Loucy (cell line): ENCODE results near the gene FAM167B.

Experiments used
- H2AFZ ChIP-seq: fragments of 200-600 bp; sonication (generic); 2 replicates; pipeline ENCODE4 v1.6.0; 2016; ENCODE audit warnings: antibody characterized with exemption, mild to moderate bottlenecking, low read length, moderate library complexity
- H3F3A ChIP-seq: fragments of 200-600 bp; 2 replicates; pipeline ENCODE4 v1.6.0; 2016; ENCODE audit warnings: antibody characterized with exemption, low read depth, mild to moderate bottlenecking
- H3K27me3 ChIP-seq: fragments of 200-600 bp; sonication (generic); 2 replicates; pipeline ENCODE4 v1.6.1; 2014; ENCODE audit warnings: low read length, mild to moderate bottlenecking; ENCODE audit not compliant: insufficient read depth, poor library complexity, severe bottlenecking
- H3K36me3 ChIP-seq: fragments of 200-600 bp; sonication (generic); 2 replicates; pipeline ENCODE4 v1.6.1; 2016; ENCODE audit warnings: low read length; ENCODE audit not compliant: insufficient read depth
- H3K4me1 ChIP-seq: fragments of 200-600 bp; sonication (generic); 2 replicates; pipeline ENCODE4 v1.5.1; 2014; ENCODE audit warnings: low read length, mild to moderate bottlenecking; ENCODE audit not compliant: insufficient read depth, poor library complexity, severe bottlenecking
- H3K4me2 ChIP-seq: fragments of 200-600 bp; sonication (generic); 2 replicates; pipeline ENCODE4 v1.6.0; 2014; ENCODE audit warnings: antibody characterized with exemption, low read length, low read depth, mild to moderate bottlenecking; ENCODE audit not compliant: poor library complexity, severe bottlenecking
- H3K4me3 ChIP-seq: fragments of 200-600 bp; sonication (generic); 2 replicates; pipeline ENCODE4 v1.5.1; 2014; ENCODE audit warnings: low read length, mild to moderate bottlenecking, mixed read lengths; ENCODE audit not compliant: poor library complexity, severe bottlenecking
- H3K79me2 ChIP-seq: fragments of 200-600 bp; sonication (generic); 2 replicates; pipeline ENCODE4 v1.6.1; 2014; ENCODE audit warnings: low read length; ENCODE audit not compliant: insufficient read depth
- H3K9ac ChIP-seq: fragments of 200-600 bp; sonication (generic); 2 replicates; pipeline ENCODE4 v1.6.0; 2014; ENCODE audit warnings: mild to moderate bottlenecking, low read depth, low read length, moderate library complexity; ENCODE audit not compliant: poor library complexity, severe bottlenecking
- H3K9me2 ChIP-seq: fragments of 200-600 bp; sonication (generic); replicated peaks from 2 replicates; pipeline ENCODE4 v1.6.1; 2016; ENCODE audit warnings: low read depth, low read length, mixed read lengths
- H3K9me3 ChIP-seq: fragments of 200-600 bp; sonication (generic); 2 replicates; pipeline ENCODE4 v1.6.1; 2014; ENCODE audit warnings: mild to moderate bottlenecking, antibody characterized with exemption, low read length, low read depth; ENCODE audit not compliant: insufficient read depth
- H4K20me1 ChIP-seq: fragments of 200-600 bp; sonication (generic); 2 replicates; pipeline ENCODE4 v1.6.0; 2014; ENCODE audit warnings: antibody characterized with exemption, low read length, mild to moderate bottlenecking; ENCODE audit not compliant: insufficient read depth, poor library complexity, severe bottlenecking
- CTCF ChIP-seq: fragments of 200-600 bp; sonication (generic); conservative IDR thresholded peaks from 2 replicates; pipeline ENCODE4 v1.5.1; 2014; ENCODE audit warnings: mild to moderate bottlenecking, antibody characterized with exemption, low read length
- EZH2phosphoT487 ChIP-seq: fragments of 200-600 bp; IDR thresholded peaks from 2 replicates; pipeline ENCODE4 v1.6.1; 2018; ENCODE audit warnings: antibody characterized with exemption, mild to moderate bottlenecking, moderate library complexity, borderline replicate concordance

FAM167B gene

GRCh38 chr1:32249831-32250525 is 3.0 kb downstream of the FAM167B start:
- peaks cover 39% of the 10 kb centered on the region for H3K79me2 ChIP-seq
- no peak for TF ChIP-seq CTCF
- TF ChIP-seq EZH2phosphoT487, result no peak
- H3K9ac ChIP-seq, result peak overlapping the region; percentile 95
- peaks cover 6% of the 10 kb centered on the region; the same call in 1 of the 2 replicates for H3F3A ChIP-seq
- H4K20me1 ChIP-seq, result peaks cover 2% of the 10 kb centered on the region
- no peaks in the 10 kb centered on the region for H3K9me2 ChIP-seq
- H3K4me2 ChIP-seq, result peak overlapping the region; percentile 99
- H3K27me3 ChIP-seq, result no peaks in the 10 kb centered on the region
- H2AFZ ChIP-seq, result peak overlapping the region; percentile 34; the same call in 1 of the 2 replicates
- no peaks in the 10 kb centered on the region for H3K9me3 ChIP-seq
- H3K4me1 ChIP-seq, result peaks cover 62% of the 10 kb centered on the region
- peak overlapping the region; percentile 75 for H3K4me3 ChIP-seq
- no peaks in the 10 kb centered on the region for H3K36me3 ChIP-seq

GRCh38 chr1:32250893-32251716 is 4.1 kb downstream of the FAM167B start, which contains the start of gene LCK:
LCK (plus strand) TSS chr1:32251265; CDS start chr1:32274330, 23,065 bp downstream.
- Histone ChIP-seq H4K20me1 (peaks cover 7% of the 10 kb centered on the region), H3F3A (peaks cover 3% of the 10 kb centered on the region; the same call in 1 of the 2 replicates), H3K36me3 (no peaks in the 10 kb centered on the region), H3K4me2 (peak within 1 kb of the TSS; percentile 99), H3K9me3 (no peaks in the 10 kb centered on the region), H3K27me3 (no peaks in the 10 kb centered on the region), H3K9me2 (no peaks in the 10 kb centered on the region), H3K9ac (peak within 1 kb of the TSS; percentile 95), H3K79me2 (peaks cover 50% of the 10 kb centered on the region), H3K4me1 (peaks cover 69% of the 10 kb centered on the region), H3K4me3 (peak within 1 kb of the TSS; percentile 75), H2AFZ (no peak within 1 kb of the TSS)
- no peak for TF ChIP-seq EZH2phosphoT487
- TF ChIP-seq CTCF, result no peak

GRCh38 chr1:32255072-32256071 is 8.3 kb downstream of the FAM167B start:
- Histone ChIP-seq H4K20me1 (peaks cover 20% of the 10 kb centered on the region), H3K4me2 (peak overlapping the region; percentile 50), H3K36me3 (no peaks in the 10 kb centered on the region), H3K4me3 (peak overlapping the region; percentile 32), H3K4me1 (peaks cover 50% of the 10 kb centered on the region), H3K9me2 (no peaks in the 10 kb centered on the region), H3F3A (no peaks in the 10 kb centered on the region), H2AFZ (no peak overlapping the region), H3K9ac (no peak overlapping the region), H3K9me3 (no peaks in the 10 kb centered on the region), H3K27me3 (no peaks in the 10 kb centered on the region), H3K79me2 (peaks cover 86% of the 10 kb centered on the region)
- TF ChIP-seq CTCF, result no peak
- no peak for TF ChIP-seq EZH2phosphoT487
